HG02798 (cell line): Measurements from ENCODE around the gene C5orf24.
A peak's percentile ranks its signal among the peaks of the same experiment; 100 is the strongest.
"Not testable (repeated sequence)": the region's sequence is repeated elsewhere in the genome, so short reads cannot be mapped to it uniquely, and the experiment has no call there.

ENCODE experiments used
- ATAC-seq: cut with Tn5 transposase; IDR thresholded peaks from one replicate; pipeline ENCODE4 v1.9.1; 2021; ENCODE audit warnings: mild to moderate bottlenecking; ENCODE audit not compliant: unreplicated experiment, poor library complexity

C5orf24 gene

GRCh38 chr5:134851307-134851923 is 5.6 kb downstream of the C5orf24 start:
- ATAC-seq: no peak

GRCh38 chr5:134856465-134856864 is 10.7 kb downstream of the C5orf24 start:
- ATAC-seq: not testable (repeated sequence)

- no peak for ATAC-seq
Measured at GRCh38 chr5:134857401-134857800, 11.6 kb downstream of the C5orf24 start.

GRCh38 chr5:134864707-134865106 is 18.9 kb downstream of the C5orf24 start:
- ATAC-seq: no peak

GRCh38 chr5:134873494-134873893 is 27.7 kb downstream of the C5orf24 start:
- no peak for ATAC-seq

- peak; percentile 85 for ATAC-seq
Measured at GRCh38 chr5:134873987-134874830, 28.4 kb downstream of the C5orf24 start, which contains the start of gene TXNDC15. TSS of gene TXNDC15 (plus strand) at chr5:134874371. CDS start at chr5:134874428, 57 bp downstream.

- ATAC-seq: peak; percentile 28
Measured at GRCh38 chr5:134874831-134875655, 29.3 kb downstream of the C5orf24 start.

- ATAC-seq: peak; percentile 29
Measured at GRCh38 chr5:134877159-134877558, 31.4 kb downstream of the C5orf24 start.

GRCh38 chr5:134878403-134878802 is 32.6 kb downstream of the C5orf24 start:
- no peak for ATAC-seq

- no peak for ATAC-seq
Measured at GRCh38 chr5:134879456-134879855, 33.7 kb downstream of the C5orf24 start.

GRCh38 chr5:134880937-134881336 is 35.2 kb downstream of the C5orf24 start:
- not testable (repeated sequence) for ATAC-seq

- ATAC-seq: not testable (repeated sequence)
Measured at GRCh38 chr5:134881711-134882110, 35.9 kb downstream of the C5orf24 start.

GRCh38 chr5:134887593-134888159 is 41.9 kb downstream of the C5orf24 start:
- no peak for ATAC-seq

- ATAC-seq: no peak
Measured at GRCh38 chr5:134889335-134889734, 43.6 kb downstream of the C5orf24 start.

GRCh38 chr5:134891473-134891872 is 45.7 kb downstream of the C5orf24 start:
- ATAC-seq: no peak

- ATAC-seq: no peak
Measured at GRCh38 chr5:134892282-134892681, 46.5 kb downstream of the C5orf24 start.

GRCh38 chr5:134892926-134893325 is 47.2 kb downstream of the C5orf24 start:
- no peak for ATAC-seq

- no peak for ATAC-seq
Measured at GRCh38 chr5:134893748-134894505, 48.2 kb downstream of the C5orf24 start.

- ATAC-seq: no peak
Measured at GRCh38 chr5:134902071-134902801, 56.5 kb downstream of the C5orf24 start.
